GM23338 (cell line): Measurements from ENCODE around the gene ARMC7. TPM values are rescaled to one million over a fixed set of nuclear protein-coding genes. Genes with fewer than 3 reads are reported as not detected.

ENCODE experiments used
- ATAC-seq: fragments of 200-7000 bp; cut with Tn5 transposase; 3 replicates; pipeline ENCODE4 v1.9.1; 2020
- DNase-seq: peaks from one replicate; pipeline ENCODE4 v3.0.0-alpha.2; 2015; ENCODE audit warnings: low spot score
- H2AFZ ChIP-seq: fragments of 200-600 bp; sonication (generic); 2 replicates; pipeline ENCODE4 v1.8.0; 2016; ENCODE audit warnings: antibody characterized with exemption, mild to moderate bottlenecking, moderate library complexity
- H3F3A ChIP-seq: fragments of 200-600 bp; sonication (generic); replicated peaks from 2 replicates; pipeline ENCODE4 v1.8.0; 2017; ENCODE audit warnings: antibody characterized with exemption, mixed run types, low read depth
- H3K27ac ChIP-seq: fragments of 200-600 bp; sonication (generic); 2 replicates; pipeline ENCODE4 v1.6.1; 2016; ENCODE audit warnings: low read depth
- H3K27me3 ChIP-seq: fragments of 200-600 bp; sonication (generic); 2 replicates; pipeline ENCODE4 v1.8.0; 2016; ENCODE audit warnings: mild to moderate bottlenecking, mixed run types, moderate library complexity; ENCODE audit not compliant: insufficient read depth
- H3K36me3 ChIP-seq: fragments of 200-600 bp; sonication (generic); 2 replicates; pipeline ENCODE4 v1.8.0; 2016; ENCODE audit warnings: mild to moderate bottlenecking; ENCODE audit not compliant: insufficient read depth
- H3K4me1 ChIP-seq: fragments of 200-600 bp; sonication (generic); 2 replicates; pipeline ENCODE4 v1.8.0; 2016; ENCODE audit warnings: mild to moderate bottlenecking, moderate library complexity; ENCODE audit not compliant: insufficient read depth
- H3K4me2 ChIP-seq: fragments of 200-600 bp; sonication (generic); 2 replicates; pipeline ENCODE4 v1.7.1; 2017; ENCODE audit warnings: mixed run types
- H3K4me3 ChIP-seq: fragments of 200-600 bp; sonication (generic); 2 replicates; pipeline ENCODE4 v1.6.1; 2016; ENCODE audit warnings: mixed run types
- H3K79me2 ChIP-seq: fragments of 200-600 bp; sonication (generic); replicated peaks from 2 replicates; pipeline ENCODE4 v1.8.0; 2017; ENCODE audit warnings: mild to moderate bottlenecking; ENCODE audit not compliant: insufficient read depth
- H3K9me2 ChIP-seq: fragments of 200-600 bp; sonication (generic); 2 replicates; pipeline ENCODE4 v1.8.0; 2017; ENCODE audit not compliant: insufficient read depth
- H4K20me1 ChIP-seq: fragments of 200-600 bp; sonication (generic); replicated peaks from 2 replicates; pipeline ENCODE4 v1.8.0; 2017; ENCODE audit warnings: mild to moderate bottlenecking; ENCODE audit not compliant: insufficient read depth
- H3K27ac Mint-ChIP-seq: 2 replicates; pipeline ENCODE4 v1.8.0; 2020; ENCODE audit warnings: inconsistent platforms, mild to moderate bottlenecking, moderate library complexity, mixed read lengths
- H3K27me3 Mint-ChIP-seq: 3 replicates; pipeline ENCODE4 v1.8.0; 2022; ENCODE audit warnings: low read depth, mild to moderate bottlenecking, moderate library complexity, mixed read lengths, inconsistent platforms; ENCODE audit not compliant: insufficient read depth, poor library complexity
- H3K36me3 Mint-ChIP-seq: 3 replicates; pipeline ENCODE4 v1.8.0; 2021; ENCODE audit warnings: low read depth, mild to moderate bottlenecking, inconsistent platforms, moderate library complexity, mixed read lengths
- H3K4me1 Mint-ChIP-seq: 3 replicates; pipeline ENCODE4 v1.8.0; 2020; ENCODE audit warnings: mild to moderate bottlenecking, inconsistent platforms, mixed read lengths
- H3K4me3 Mint-ChIP-seq: 3 replicates; pipeline ENCODE4 v1.8.0; 2021; ENCODE audit warnings: moderate library complexity, mild to moderate bottlenecking, inconsistent platforms, mixed read lengths
- H3K9me3 Mint-ChIP-seq: 3 replicates; pipeline ENCODE4 v1.8.0; 2020; ENCODE audit warnings: moderate library complexity, mild to moderate bottlenecking, inconsistent platforms, mixed read lengths
- CREB1 ChIP-seq: fragments of 250-450 bp; sonication (Bioruptor Pico); IDR thresholded peaks from 2 replicates; pipeline ENCODE4 v1.5.0; 2020; ENCODE audit warnings: low read depth, mild to moderate bottlenecking, moderate library complexity
- CTCF ChIP-seq, 2 experiments: fragments of 200-600 bp in 1 of 2; sonication (generic) in 1 of 2; conservative IDR thresholded peaks; 2 replicates each; pipeline versions ENCODE4 v1.5.1 to v1.6.1; 2016 to 2017; ENCODE audit warnings: antibody characterized with exemption in 2 of 2, low read depth in 2 of 2, mild to moderate bottlenecking in 2 of 2, moderate library complexity in 1 of 2
- ETS1 ChIP-seq: IDR thresholded peaks from 2 replicates; pipeline ENCODE4 v1.6.1; 2016; ENCODE audit warnings: antibody characterized with exemption
- EZH2 ChIP-seq: fragments of 200-600 bp; sonication (generic); IDR thresholded peaks from one replicate; pipeline ENCODE4 v1.8.0; 2017; ENCODE audit warnings: antibody characterized with exemption, mild to moderate bottlenecking, low read depth; ENCODE audit not compliant: unreplicated experiment
- EZH2phosphoT487 ChIP-seq: fragments of 200-600 bp; sonication (generic); IDR thresholded peaks from one replicate; pipeline ENCODE4 v1.8.1; 2018; ENCODE audit warnings: antibody characterized with exemption; ENCODE audit not compliant: unreplicated experiment
- JUNB ChIP-seq: IDR thresholded peaks from one replicate; pipeline ENCODE4 v1.6.1; 2016; ENCODE audit warnings: antibody characterized with exemption; ENCODE audit not compliant: unreplicated experiment
- NANOG ChIP-seq: IDR thresholded peaks from 2 replicates; pipeline ENCODE4 v1.6.1; 2016; ENCODE audit warnings: antibody characterized with exemption, borderline replicate concordance
- POLR2AphosphoS5 ChIP-seq: IDR thresholded peaks from 2 replicates; pipeline ENCODE4 v1.6.1; 2016; ENCODE audit warnings: antibody characterized with exemption, low read depth
- REST ChIP-seq: IDR thresholded peaks from one replicate; pipeline ENCODE4 v1.6.1; 2018; ENCODE audit warnings: antibody characterized with exemption; ENCODE audit not compliant: unreplicated experiment
- STAT1 ChIP-seq: IDR thresholded peaks from one replicate; pipeline ENCODE4 v1.6.1; 2016; ENCODE audit warnings: antibody characterized with exemption; ENCODE audit not compliant: unreplicated experiment
- ZNF114 ChIP-seq: fragments of 250-450 bp; sonication (Bioruptor Pico); IDR thresholded peaks from 2 replicates; pipeline ENCODE4 v1.5.0; 2020; ENCODE audit warnings: mild to moderate bottlenecking, moderate library complexity
- ZNF331 ChIP-seq: fragments of 250-450 bp; sonication (Bioruptor Pico); IDR thresholded peaks from 2 replicates; pipeline ENCODE4 v1.5.0; 2020; ENCODE audit warnings: low read depth, mild to moderate bottlenecking, moderate library complexity
- polyA plus RNA-seq: library from polyadenylated mRNA; unstranded; fragments of >200 nt; fragmentation: Nextera tagmentation; extraction: Ambion mirVana; gene quantifications from 2 replicates; pipeline ENCODE4 v1.2.1, GENCODE V29; 2016
- total RNA-seq: library from RNA; depleted of rRNA; stranded (reverse); fragments of >200 nt; shearing (Covaris generic); gene quantifications from 2 replicates; pipeline ENCODE4 v1.2.3, GENCODE V29; 2014
- TF ChIP-seq, protein P1 (sequence below): fragments of 250-450 bp; sonication (Bioruptor Pico); IDR thresholded peaks from 2 replicates; pipeline ENCODE4 v1.5.0; 2020; ENCODE audit warnings: mild to moderate bottlenecking, moderate library complexity

The ARMC7 gene
- total and polyA plus RNA-seq, 2 experiments from 2014 or later, result 5.6 to 8.4 TPM

DNA sequence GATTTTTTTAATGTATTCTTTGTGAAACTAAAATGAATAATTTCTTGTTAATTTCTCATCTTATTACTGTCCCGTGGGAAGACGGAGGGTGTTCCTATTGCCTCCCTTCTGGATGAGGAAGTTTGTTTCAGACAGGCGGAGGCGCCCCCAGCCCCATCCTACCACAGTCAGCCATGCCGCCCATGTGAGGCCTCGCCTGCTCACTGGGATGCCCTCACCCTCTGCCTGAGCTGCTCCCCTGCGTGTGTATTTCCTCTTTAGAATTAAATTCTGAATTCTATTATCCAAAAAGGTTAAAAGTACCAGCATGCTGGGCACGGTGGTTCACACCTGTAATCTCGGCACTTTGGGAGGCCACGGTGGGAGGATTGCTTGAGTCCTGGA lies 48.7 kb upstream of the ARMC7 start:
- no peaks in the 10 kb centered on the region for H3K4me1 ChIP-seq
- no peak overlapping the region for H3K4me3 ChIP-seq
- peaks cover 40% of the 10 kb centered on the region for H3K36me3 ChIP-seq
- H2AFZ ChIP-seq, result no peak overlapping the region
- Mint-ChIP-seq H3K27me3 (peaks cover 7% of the 10 kb centered on the region), H3K27ac (no peak overlapping the region), H3K4me3 (no peak overlapping the region), H3K9me3 (no peaks in the 10 kb centered on the region), H3K4me1 (no peaks in the 10 kb centered on the region), H3K36me3 (peaks cover 71% of the 10 kb centered on the region)
- no peak overlapping the region for H3K4me2 ChIP-seq
- peaks cover 10% of the 10 kb centered on the region; the same call in 1 of the 2 replicates for H3K79me2 ChIP-seq
- H3F3A ChIP-seq, result 0 out of 2 replicates have a peak, but pooled peaks cover 6% of the 10 kb centered on the region
- no peaks in the 10 kb centered on the region for H3K27me3 ChIP-seq
- ATAC-seq (no peak), DNase-seq (no peak)
- H3K27ac ChIP-seq, result no peak overlapping the region
- H3K9me2 ChIP-seq, result no peaks in the 10 kb centered on the region
- TF ChIP-seq ZNF114 (CRISPR knock-in tag) (no peak), ETS1 (no peak), EZH2phosphoT487 (no peak), ZNF331 (CRISPR knock-in tag) (no peak), CTCF (conservative IDR thresholded peaks at IDR 0.05; ENCODE audit: low read depth in 2 of 2) (no peak), NANOG (no peak), CREB1 (CRISPR knock-in tag) (no peak), STAT1 (no peak), EZH2 (no peak), REST (no peak), JUNB (no peak), POLR2AphosphoS5 (no peak)
- TF ChIP-seq, protein P1, sequence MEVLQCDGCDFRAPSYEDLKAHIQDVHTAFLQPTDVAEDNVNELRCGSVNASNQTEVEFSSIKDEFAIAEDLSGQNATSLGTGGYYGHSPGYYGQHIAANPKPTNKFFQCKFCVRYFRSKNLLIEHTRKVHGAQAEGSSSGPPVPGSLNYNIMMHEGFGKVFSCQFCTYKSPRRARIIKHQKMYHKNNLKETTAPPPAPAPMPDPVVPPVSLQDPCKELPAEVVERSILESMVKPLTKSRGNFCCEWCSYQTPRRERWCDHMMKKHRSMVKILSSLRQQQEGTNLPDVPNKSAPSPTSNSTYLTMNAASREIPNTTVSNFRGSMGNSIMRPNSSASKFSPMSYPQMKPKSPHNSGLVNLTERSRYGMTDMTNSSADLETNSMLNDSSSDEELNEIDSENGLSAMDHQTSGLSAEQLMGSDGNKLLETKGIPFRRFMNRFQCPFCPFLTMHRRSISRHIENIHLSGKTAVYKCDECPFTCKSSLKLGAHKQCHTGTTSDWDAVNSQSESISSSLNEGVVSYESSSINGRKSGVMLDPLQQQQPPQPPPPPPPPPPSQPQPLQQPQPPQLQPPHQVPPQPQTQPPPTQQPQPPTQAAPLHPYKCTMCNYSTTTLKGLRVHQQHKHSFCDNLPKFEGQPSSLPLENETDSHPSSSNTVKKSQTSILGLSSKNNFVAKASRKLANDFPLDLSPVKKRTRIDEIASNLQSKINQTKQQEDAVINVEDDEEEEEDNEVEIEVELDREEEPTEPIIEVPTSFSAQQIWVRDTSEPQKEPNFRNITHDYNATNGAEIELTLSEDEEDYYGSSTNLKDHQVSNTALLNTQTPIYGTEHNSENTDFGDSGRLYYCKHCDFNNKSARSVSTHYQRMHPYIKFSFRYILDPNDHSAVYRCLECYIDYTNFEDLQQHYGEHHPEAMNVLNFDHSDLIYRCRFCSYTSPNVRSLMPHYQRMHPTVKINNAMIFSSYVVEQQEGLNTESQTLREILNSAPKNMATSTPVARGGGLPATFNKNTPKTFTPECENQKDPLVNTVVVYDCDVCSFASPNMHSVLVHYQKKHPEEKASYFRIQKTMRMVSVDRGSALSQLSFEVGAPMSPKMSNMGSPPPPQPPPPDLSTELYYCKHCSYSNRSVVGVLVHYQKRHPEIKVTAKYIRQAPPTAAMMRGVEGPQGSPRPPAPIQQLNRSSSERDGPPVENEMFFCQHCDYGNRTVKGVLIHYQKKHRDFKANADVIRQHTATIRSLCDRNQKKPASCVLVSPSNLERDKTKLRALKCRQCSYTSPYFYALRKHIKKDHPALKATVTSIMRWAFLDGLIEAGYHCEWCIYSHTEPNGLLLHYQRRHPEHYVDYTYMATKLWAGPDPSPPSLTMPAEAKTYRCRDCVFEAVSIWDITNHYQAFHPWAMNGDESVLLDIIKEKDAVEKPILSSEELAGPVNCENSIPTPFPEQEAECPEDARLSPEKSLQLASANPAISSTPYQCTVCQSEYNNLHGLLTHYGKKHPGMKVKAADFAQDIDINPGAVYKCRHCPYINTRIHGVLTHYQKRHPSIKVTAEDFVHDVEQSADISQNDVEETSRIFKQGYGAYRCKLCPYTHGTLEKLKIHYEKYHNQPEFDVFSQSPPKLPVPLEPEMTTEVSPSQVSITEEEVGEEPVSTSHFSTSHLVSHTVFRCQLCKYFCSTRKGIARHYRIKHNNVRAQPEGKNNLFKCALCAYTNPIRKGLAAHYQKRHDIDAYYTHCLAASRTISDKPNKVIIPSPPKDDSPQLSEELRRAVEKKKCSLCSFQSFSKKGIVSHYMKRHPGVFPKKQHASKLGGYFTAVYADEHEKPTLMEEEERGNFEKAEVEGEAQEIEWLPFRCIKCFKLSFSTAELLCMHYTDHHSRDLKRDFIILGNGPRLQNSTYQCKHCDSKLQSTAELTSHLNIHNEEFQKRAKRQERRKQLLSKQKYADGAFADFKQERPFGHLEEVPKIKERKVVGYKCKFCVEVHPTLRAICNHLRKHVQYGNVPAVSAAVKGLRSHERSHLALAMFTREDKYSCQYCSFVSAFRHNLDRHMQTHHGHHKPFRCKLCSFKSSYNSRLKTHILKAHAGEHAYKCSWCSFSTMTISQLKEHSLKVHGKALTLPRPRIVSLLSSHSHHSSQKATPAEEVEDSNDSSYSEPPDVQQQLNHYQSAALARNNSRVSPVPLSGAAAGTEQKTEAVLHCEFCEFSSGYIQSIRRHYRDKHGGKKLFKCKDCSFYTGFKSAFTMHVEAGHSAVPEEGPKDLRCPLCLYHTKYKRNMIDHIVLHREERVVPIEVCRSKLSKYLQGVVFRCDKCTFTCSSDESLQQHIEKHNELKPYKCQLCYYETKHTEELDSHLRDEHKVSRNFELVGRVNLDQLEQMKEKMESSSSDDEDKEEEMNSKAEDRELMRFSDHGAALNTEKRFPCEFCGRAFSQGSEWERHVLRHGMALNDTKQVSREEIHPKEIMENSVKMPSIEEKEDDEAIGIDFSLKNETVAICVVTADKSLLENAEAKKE (CRISPR knock-in tag), result no peak
- H4K20me1 ChIP-seq, result peaks cover 10% of the 10 kb centered on the region; the same call in 1 of the 2 replicates
